Measurements from ENCODE around the gene COMMD7.

Gene COMMD7

GRCh38 chr20:32752458-32753250 lies 9.4 kb upstream of the COMMD7 start:
- Histone ChIP-seq H3K9me3 (no peaks in the 10 kb centered on the region), H3K4me3 (no peak overlapping the region), H3K36me3 (no peaks in the 10 kb centered on the region), H3K27me3 (no peaks in the 10 kb centered on the region), H3K4me1 (no peaks in the 10 kb centered on the region), H3K27ac (no peak overlapping the region)
- TF ChIP-seq CTCF (IDR thresholded peaks at IDR 0.05), result no peak
- intact Hi-C loops (cut with DNase I; ENCODE audit: low total_unique reads), result no loop called here
- no peak for DNase-seq

GRCh38 chr20:32751702-32752457 lies 8.6 kb upstream of the COMMD7 start:
- Histone ChIP-seq H3K27ac (no peak overlapping the region), H3K4me1 (no peaks in the 10 kb centered on the region), H3K27me3 (no peaks in the 10 kb centered on the region), H3K4me3 (no peak overlapping the region), H3K36me3 (no peaks in the 10 kb centered on the region), H3K9me3 (no peaks in the 10 kb centered on the region)
- DNase-seq, result no peak
- no peak for TF ChIP-seq CTCF (IDR thresholded peaks at IDR 0.05)
- intact Hi-C loops (cut with DNase I; ENCODE audit: low total_unique reads), result no loop called here

- Histone ChIP-seq H3K9me3 (no peaks in the 10 kb centered on the region), H3K4me3 (no peak overlapping the region), H3K27me3 (no peaks in the 10 kb centered on the region), H3K4me1 (peaks cover 0 to 3% (median 0%) of the 10 kb centered on the region in 4 donors), H3K27ac (no peak overlapping the region), H3K36me3 (no peaks in the 10 kb centered on the region)
- no peak for DNase-seq
- TF ChIP-seq CTCF (IDR thresholded peaks at IDR 0.05), result no peak
- intact Hi-C loops (cut with DNase I; ENCODE audit: low total_unique reads), result no loop called here
Observed at GRCh38 chr20:32751293-32751692, 8.0 kb upstream of the COMMD7 start.

GRCh38 chr20:32749914-32750637 lies 6.8 kb upstream of the COMMD7 start:
- intact Hi-C loops (cut with DNase I; ENCODE audit: low total_unique reads), result no loop called here
- Histone ChIP-seq H3K9me3 (no peaks in the 10 kb centered on the region), H3K4me3 (no peak overlapping the region), H3K27me3 (no peaks in the 10 kb centered on the region), H3K4me1 (peaks cover 0 to 7% (median 0%) of the 10 kb centered on the region in 4 donors), H3K36me3 (no peaks in the 10 kb centered on the region), H3K27ac (no peak overlapping the region)
- no peak for TF ChIP-seq CTCF (IDR thresholded peaks at IDR 0.05)
- no peak for DNase-seq

GRCh38 chr20:32742322-32743236 lies 688 bp downstream of the COMMD7 start:
- H3K4me3 ChIP-seq, result peak overlapping the region; percentile 95 to 96
- H3K9me3 ChIP-seq, result no peaks in the 10 kb centered on the region
- no peak for TF ChIP-seq CTCF (IDR thresholded peaks at IDR 0.05)
- H3K4me1 ChIP-seq, result peaks cover 0 to 33% (median 18%) of the 10 kb centered on the region in 4 donors
- H3K36me3 ChIP-seq, result no peaks in the 10 kb centered on the region
- H3K27me3 ChIP-seq, result no peaks in the 10 kb centered on the region
- no peak for DNase-seq
- intact Hi-C loops (cut with DNase I; ENCODE audit: low total_unique reads), result loop anchor here (1.0 kb wide), 1 partner anchor 20 kb away; the partner anchor contains the start of gene DNMT3B
- H3K27ac ChIP-seq, result peak overlapping the region; percentile 87 to 89
